Measurements from ENCODE around the gene WBP2NL.

The WBP2NL gene

GRCh38 chr22:42072606-42073330 lies 74.2 kb downstream of the WBP2NL start:
- no peak for DNase-seq (ENCODE audit: low read depth)

GRCh38 chr22:42073621-42074041 lies 75.0 kb downstream of the WBP2NL start:
- no peak for DNase-seq (ENCODE audit: low read depth)

GRCh38 chr22:42074132-42074811 lies 75.7 kb downstream of the WBP2NL start, which contains the start of gene PHETA2:
Gene PHETA2 (plus strand): TSS chr22:42074248. CDS start chr22:42077294, 3,046 bp downstream.
- no peak for DNase-seq (ENCODE audit: low read depth)

GRCh38 chr22:42074846-42075676 lies 76.5 kb downstream of the WBP2NL start:
- no peak for DNase-seq (ENCODE audit: low read depth)

GRCh38 chr22:42076764-42077485 lies 78.3 kb downstream of the WBP2NL start:
- DNase-seq (ENCODE audit: low read depth): no peak

GRCh38 chr22:42077486-42078125 lies 79.0 kb downstream of the WBP2NL start:
- DNase-seq (ENCODE audit: low read depth): no peak

Measured in activated T-cell treated with anti-CD3 and anti-CD28 coated beads for 24 hours (primary cell).